HG03558 (cell line): Measurements from ENCODE around the gene PROX1.

ENCODE experiments used
- ATAC-seq: cut with Tn5 transposase; IDR thresholded peaks from one replicate; pipeline ENCODE4 v1.9.1; 2021; ENCODE audit warnings: moderate number of reproducible peaks; ENCODE audit not compliant: unreplicated experiment; ENCODE audit errors: extremely low read depth

PROX1 gene

DNA sequence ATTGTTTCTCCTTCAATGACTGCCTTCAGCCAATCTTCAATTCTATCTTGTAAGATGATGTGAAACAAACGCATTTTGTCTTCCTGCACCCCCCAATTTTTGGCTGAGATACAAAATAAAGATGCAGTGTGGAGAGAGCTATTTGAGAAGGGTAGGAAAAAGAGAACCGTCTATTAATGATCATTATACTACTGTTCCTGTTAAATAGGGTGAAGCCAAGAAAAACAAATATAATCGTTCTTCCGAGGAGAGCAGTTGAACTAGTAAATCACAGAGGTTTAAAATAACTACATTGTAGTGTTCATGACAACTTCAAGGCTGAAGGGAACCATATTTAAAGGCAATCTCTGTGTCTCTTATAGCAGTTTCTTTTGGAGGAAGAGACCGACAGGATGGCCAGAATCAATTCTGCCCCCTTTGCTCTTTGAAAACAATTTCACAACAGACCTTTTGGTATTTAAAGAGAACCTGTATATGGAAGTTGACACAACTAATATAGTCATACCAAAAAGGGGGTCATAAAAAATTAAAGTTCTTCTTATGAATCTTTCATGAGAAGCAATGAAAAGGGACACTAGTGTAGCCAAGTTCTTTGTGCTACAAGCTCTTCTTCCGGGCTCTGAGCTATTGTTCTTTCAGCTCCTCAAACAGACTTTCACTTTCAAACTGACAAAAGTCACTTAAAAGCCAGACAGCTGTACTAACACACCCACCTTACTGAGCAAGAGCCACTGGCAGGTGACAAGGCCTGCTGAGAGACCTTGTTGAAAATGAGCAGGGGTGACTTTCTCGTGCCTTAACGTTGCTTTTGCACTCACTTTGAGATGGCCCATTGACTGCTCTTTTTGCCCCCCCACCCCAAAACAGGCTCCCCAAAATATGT is 30.9 kb downstream of the PROX1 start:
- no peak for ATAC-seq

- no peak for ATAC-seq
These were observed 31.7 kb downstream of the PROX1 start for GRCh38 chr1:214019499-214019898.

- ATAC-seq: no peak
These were observed 33.5 kb downstream of the PROX1 start for GRCh38 chr1:214021321-214021720.

DNA sequence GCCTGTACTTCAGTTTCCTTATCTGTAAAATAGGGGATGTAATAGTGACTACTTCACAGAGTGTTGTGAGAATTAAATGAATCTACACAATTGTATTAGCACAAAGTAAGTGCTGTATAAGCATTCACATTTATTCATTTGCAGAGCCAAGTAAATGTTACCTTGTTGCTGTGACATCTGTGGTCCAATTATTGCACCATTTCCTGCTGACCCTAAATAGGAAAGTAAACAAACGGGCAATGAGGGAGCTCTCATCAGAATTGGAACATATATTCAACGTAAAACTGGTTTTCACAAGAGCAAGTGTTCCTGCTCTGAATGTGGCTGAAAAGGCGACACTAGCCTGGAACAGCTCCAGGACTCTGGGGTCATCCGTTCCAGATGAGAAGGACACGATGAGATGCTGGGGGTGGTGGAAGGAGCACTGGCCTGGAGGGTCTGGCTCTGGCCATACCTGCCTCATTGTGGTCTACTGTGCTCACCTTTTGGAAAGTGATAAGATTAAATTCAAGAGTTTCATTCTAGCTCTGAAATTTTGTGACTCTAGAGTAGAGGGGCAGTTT is 34.5 kb downstream of the PROX1 start:
- ATAC-seq: no peak

DNA sequence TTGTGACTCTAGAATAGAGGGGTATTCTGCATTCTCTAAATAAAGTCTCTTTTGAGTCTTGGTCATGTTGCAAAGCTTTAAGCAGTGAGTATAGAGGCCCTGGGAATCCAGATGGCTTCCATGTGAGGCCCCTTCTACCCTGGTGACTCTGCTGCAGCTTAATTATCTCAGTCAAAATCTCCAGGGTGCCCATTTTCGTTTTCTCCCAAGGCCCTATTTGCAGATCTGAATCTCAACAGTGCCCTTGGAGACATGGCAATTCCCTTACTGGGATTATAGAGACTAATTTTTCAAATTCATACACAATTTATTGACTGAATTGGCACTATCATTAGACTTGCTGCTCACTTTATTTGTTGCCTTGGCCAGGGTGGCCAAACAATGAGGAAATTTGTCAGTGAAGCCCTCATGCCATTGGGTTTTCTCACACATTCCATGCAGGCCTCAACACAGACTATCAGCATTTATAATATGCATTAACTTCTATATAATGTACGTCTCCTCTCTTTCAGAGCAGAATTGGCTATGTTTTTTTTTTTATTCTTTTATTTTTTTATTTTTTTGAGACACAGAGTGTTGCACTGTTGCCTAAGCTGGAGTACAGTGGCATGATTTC is 35.1 kb downstream of the PROX1 start:
- ATAC-seq: no peak

DNA sequence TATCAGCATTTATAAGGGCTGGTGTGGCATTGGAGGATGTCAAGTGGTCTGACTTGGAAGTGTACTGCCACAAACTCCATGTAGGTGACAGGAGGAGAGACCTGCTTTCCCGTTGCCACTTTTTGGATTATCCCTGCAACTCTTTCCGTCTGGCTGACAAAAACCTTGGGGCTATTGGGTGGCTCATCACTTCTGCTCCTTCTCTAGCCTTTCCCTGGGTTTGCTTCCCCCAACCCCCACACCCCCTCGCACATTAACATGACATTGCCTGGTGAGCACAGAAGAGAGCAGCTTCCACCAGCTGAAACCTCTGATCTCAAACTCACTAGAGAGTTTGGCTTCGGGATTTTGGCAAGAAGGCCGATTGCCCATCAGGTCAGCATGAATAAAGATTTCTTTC is 39.2 kb downstream of the PROX1 start:
- no peak for ATAC-seq

DNA sequence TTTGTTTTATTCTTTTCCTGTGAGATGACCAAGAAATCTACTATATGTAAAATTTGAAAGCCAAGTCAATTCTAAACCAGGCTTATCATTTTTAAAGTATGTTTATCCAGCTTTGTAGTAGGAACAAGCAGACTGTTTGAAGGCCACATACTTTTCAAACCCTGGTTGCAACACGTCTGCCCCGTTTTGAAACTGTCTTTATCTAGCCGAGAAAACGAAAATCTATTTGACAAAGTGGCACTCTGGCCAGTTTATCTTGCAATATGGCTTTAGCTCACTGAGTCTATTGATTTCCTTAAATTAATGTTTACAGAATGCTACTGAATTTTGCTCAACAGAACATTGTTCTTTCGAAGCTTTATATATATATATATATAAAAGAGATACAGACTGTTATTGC is 39.7 kb downstream of the PROX1 start:
- ATAC-seq: no peak

GRCh38 chr1:214028095-214028494 is 40.3 kb downstream of the PROX1 start:
- ATAC-seq: no peak

- ATAC-seq: no peak
These were observed 41.1 kb downstream of the PROX1 start for GRCh38 chr1:214028649-214029406.

DNA sequence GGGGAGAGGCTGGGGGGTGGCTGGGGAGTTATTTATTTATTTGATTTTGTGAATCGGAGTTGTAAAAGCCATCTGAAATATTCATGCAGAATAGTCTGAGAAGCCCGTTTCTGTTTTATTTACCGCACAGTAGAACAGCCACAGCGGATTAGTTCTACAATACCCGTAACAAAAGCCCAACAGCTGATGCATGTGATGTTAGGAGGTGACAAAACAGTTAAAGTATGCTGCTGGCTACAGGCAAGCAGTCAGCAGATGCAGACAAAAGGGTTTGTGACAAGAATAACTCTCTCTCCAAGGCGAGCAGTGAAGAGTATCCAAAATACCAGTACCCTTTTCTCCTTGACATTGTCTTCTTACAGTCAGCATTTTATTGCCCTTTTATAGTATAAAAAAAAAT is 42.0 kb downstream of the PROX1 start:
- ATAC-seq: no peak

DNA sequence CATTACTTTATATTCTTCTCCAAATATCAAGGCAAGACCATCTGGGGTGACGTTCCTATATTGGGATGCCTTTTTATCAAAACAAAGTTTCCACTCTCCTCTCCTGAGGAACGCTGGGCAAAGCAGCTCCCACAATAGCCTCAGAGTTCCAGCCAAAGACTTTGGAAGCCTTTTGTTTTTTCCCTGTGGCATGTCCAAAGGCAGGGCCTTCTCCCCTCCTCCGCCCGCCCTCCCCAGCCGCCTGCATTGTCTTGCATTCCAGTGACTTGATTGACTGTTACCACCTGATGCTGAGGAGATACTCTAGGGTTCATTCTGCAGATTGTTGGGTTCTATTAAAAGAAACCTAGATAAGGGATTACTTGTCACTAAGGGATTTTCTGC is 43.5 kb downstream of the PROX1 start:
- no peak for ATAC-seq

DNA sequence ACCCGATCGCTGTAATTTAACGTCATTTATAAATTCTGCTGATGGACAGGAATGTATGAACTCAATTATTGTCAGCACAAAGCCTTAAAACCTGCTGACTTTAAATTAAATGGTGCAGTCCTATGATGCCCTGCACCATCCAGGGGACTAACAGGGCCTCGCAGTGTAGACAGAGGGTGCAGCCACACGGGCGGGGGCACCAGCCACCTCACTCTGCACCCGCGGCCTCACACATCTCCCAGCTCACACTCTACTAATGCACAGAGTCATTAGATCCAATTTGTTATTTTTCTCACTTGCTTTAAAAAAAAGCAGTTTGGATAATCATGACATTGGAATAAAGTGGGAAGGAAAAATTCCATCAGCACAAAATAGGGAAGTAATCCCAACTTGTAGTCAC is 49.7 kb downstream of the PROX1 start:
- ATAC-seq: no peak

DNA sequence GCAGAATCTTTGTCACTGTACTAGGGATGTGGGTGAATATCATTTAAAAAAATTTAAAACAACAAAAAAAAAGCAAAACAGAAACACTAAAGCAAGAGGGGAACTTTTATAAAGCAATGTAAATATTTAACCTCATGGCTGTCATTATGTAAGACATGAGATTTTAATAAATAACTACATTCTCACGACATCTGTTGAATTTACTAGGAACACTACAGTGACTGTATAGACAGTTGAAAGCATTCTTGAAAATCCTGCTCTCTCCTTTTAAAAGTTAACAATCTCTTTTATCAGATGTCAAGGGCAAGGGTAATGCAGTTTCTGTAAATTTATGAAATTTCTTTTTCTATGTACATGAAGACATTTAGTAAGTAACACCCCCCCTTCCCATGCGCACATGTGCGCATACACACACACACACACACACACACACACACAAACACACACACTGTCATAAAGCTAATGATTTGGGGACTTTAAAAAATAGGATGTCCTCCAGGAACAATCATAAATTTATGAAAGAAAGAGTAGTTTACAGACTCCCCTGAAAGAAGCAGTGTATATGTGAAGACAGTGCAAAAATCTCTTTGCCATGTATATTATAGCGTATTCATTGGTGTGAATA is 51.7 kb downstream of the PROX1 start:
- ATAC-seq: no peak

- no peak for ATAC-seq
These were observed 55.4 kb downstream of the PROX1 start for GRCh38 chr1:214043167-214043566.

GRCh38 chr1:214044438-214045214 is 56.9 kb downstream of the PROX1 start:
- no peak for ATAC-seq

DNA sequence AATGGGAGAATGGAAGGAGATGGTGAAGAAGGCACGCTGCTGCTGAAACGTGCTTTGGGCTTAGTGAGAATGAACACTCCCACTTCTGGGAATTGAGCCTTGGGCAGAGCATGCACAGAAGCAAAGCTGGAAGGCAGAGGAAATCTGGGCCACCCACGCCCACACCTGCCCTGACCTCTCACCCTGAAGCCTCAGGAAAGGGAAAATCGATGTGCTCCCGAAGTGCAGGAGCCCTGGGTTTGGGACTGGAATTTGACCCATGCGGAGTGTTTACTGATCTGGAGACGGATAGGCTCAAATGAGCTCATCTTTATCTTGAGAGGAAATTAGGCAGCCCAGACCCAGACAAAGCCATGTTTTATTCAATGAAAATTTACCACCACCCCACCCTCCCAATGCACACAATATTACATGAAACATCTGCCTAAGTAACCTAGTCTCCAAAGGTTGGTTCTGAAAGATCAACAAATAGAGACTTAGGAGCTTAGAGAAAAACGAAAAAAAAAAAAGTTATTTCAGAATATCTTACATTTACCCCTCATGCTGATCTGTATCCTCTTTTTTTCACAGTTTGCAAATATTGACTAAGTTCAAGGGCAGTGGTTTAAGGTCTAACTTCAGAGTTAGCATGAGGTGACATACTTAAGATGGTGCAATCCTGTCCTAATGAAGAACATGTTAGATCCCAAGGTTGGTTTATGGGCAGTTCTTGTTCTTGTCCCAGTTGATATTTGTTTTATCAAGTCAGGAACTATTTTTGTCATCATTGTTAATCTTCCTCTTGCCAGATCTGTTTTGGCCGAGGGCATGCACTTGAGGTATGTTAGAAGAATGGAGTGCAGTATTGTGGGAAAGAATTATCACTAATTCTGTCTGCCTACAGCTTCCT is 63.0 kb downstream of the PROX1 start:
- ATAC-seq: no peak

GRCh38 chr1:214051786-214052185 is 64.0 kb downstream of the PROX1 start:
- no peak for ATAC-seq

DNA sequence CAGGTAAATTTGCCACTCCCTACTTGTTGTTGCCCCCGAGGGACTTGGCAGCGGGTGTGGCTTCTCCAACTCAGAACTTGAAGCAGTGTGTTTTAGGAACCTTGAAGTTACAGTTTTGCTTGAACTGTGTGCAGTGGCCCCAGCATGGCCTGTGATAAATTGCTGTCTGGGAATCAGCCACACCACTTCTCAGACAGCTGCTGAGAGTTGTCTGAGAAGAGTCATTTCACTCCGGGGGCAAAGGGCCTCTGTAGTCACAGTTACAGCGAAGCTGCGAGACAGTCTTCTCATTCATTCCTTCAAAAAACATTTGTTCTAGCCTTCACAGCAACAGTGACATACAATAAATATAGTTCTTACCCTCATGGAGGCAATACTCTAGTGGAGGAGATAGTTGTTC is 70.3 kb downstream of the PROX1 start:
- no peak for ATAC-seq

GRCh38 chr1:214066190-214066589 is 78.4 kb downstream of the PROX1 start:
- no peak for ATAC-seq
